H9 (cell line): Measurements from ENCODE around the gene AKR7A2. TPM values are rescaled to one million over a fixed set of nuclear protein-coding genes. Genes with fewer than 3 reads are reported as not detected.

Experiments used
- DNase-seq: peaks from one replicate; pipeline ENCODE4 v3.0.0-alpha.2; 2017
- H2AFZ ChIP-seq: one replicate; pipeline ENCODE4 v1.6.1; 2013; ENCODE audit warnings: mild to moderate bottlenecking, low read length, control low read depth, moderate library complexity
- H2AK5ac ChIP-seq: 2 replicates; pipeline ENCODE4 v1.6.1; 2013; ENCODE audit warnings: low read length, control low read depth, mixed read lengths; ENCODE audit not compliant: insufficient read length
- H2BK120ac ChIP-seq: one replicate; pipeline ENCODE4 v1.6.1; 2013; ENCODE audit warnings: low read depth, mild to moderate bottlenecking, low read length, control low read depth, inconsistent platforms; ENCODE audit not compliant: poor library complexity, severe bottlenecking
- H2BK12ac ChIP-seq: 2 replicates; pipeline ENCODE4 v1.6.1; 2013; ENCODE audit warnings: low read length, control low read depth, mixed read lengths, low read depth; ENCODE audit not compliant: insufficient read length
- H2BK15ac ChIP-seq: 2 replicates; pipeline ENCODE4 v1.6.1; 2013; ENCODE audit warnings: low read depth, low read length, control low read depth
- H2BK20ac ChIP-seq: one replicate; pipeline ENCODE4 v1.6.1; 2013; ENCODE audit warnings: low read depth, mild to moderate bottlenecking, low read length, control low read depth, inconsistent platforms; ENCODE audit not compliant: poor library complexity, severe bottlenecking
- H2BK5ac ChIP-seq: 2 replicates; pipeline ENCODE4 v1.6.1; 2013; ENCODE audit warnings: low read length, control low read depth, mixed read lengths; ENCODE audit not compliant: insufficient read length
- H3K14ac ChIP-seq: 2 replicates; pipeline ENCODE4 v1.6.1; 2013; ENCODE audit warnings: low read length, control low read depth; ENCODE audit not compliant: insufficient read depth
- H3K18ac ChIP-seq: 2 replicates; pipeline ENCODE4 v1.6.1; 2013; ENCODE audit warnings: low read depth, mild to moderate bottlenecking, mixed read lengths, low read length, control low read depth; ENCODE audit not compliant: insufficient read length
- H3K23ac ChIP-seq: 2 replicates; pipeline ENCODE4 v1.6.1; 2013; ENCODE audit warnings: low read length, control low read depth, mixed read lengths, low read depth; ENCODE audit not compliant: insufficient read length
- H3K23me2 ChIP-seq: 2 replicates; pipeline ENCODE4 v1.6.1; 2013; ENCODE audit warnings: low read depth, mild to moderate bottlenecking, mixed read lengths, low read length, control low read depth; ENCODE audit not compliant: insufficient read length, poor library complexity, severe bottlenecking
- H3K27ac ChIP-seq: 2 replicates; pipeline ENCODE4 v1.5.1; 2013; ENCODE audit warnings: low read length, control low read depth, mixed read lengths, low read depth; ENCODE audit not compliant: insufficient read length
- H3K27me3 ChIP-seq: 2 replicates; pipeline ENCODE4 v1.6.1; 2013; ENCODE audit warnings: low read length, control low read depth, inconsistent platforms; ENCODE audit not compliant: insufficient read depth
- H3K4ac ChIP-seq: 2 replicates; pipeline ENCODE4 v1.6.1; 2013; ENCODE audit warnings: low read depth, mild to moderate bottlenecking, control low read depth, inconsistent platforms, low read length, moderate library complexity
- H3K4me1 ChIP-seq: 2 replicates; pipeline ENCODE4 v1.6.1; 2013; ENCODE audit warnings: low read length, control low read depth, inconsistent platforms; ENCODE audit not compliant: insufficient read depth
- H3K4me2 ChIP-seq: 2 replicates; pipeline ENCODE4 v1.6.1; 2013; ENCODE audit warnings: low read length, control low read depth, mixed read lengths; ENCODE audit not compliant: insufficient read length, insufficient read depth
- H3K56ac ChIP-seq: 2 replicates; pipeline ENCODE4 v1.6.1; 2013; ENCODE audit warnings: low read depth, mild to moderate bottlenecking, mixed read lengths, low read length, control low read depth; ENCODE audit not compliant: insufficient read length
- H3K79me1 ChIP-seq: 2 replicates; pipeline ENCODE4 v1.6.1; 2013; ENCODE audit warnings: low read depth, mild to moderate bottlenecking, moderate library complexity, low read length, control low read depth, inconsistent platforms; ENCODE audit not compliant: insufficient read depth, poor library complexity, severe bottlenecking
- H3K79me2 ChIP-seq: 2 replicates; pipeline ENCODE4 v1.6.1; 2013; ENCODE audit warnings: low read length, control low read depth, inconsistent platforms; ENCODE audit not compliant: insufficient read depth
- H3K9ac ChIP-seq: 2 replicates; pipeline ENCODE4 v1.6.1; 2013; ENCODE audit warnings: low read length, control low read depth, mixed read lengths; ENCODE audit not compliant: insufficient read length; ENCODE audit errors: extremely low read depth
- H3K9me3 ChIP-seq: one replicate; pipeline ENCODE4 v1.6.1; 2013; ENCODE audit warnings: low read depth, low read length, inconsistent platforms; ENCODE audit not compliant: control insufficient read depth
- H3T11ph ChIP-seq: one replicate; pipeline ENCODE4 v1.6.1; 2013; ENCODE audit warnings: mild to moderate bottlenecking, low read length, control low read depth, inconsistent platforms
- H4K20me1 ChIP-seq: one replicate; pipeline ENCODE4 v1.6.1; 2013; ENCODE audit not compliant: control insufficient read depth, insufficient read length, insufficient read depth
- H4K5ac ChIP-seq: 2 replicates; pipeline ENCODE4 v1.6.1; 2013; ENCODE audit warnings: low read depth, mild to moderate bottlenecking, mixed read lengths, low read length, control low read depth; ENCODE audit not compliant: insufficient read length
- H4K8ac ChIP-seq: replicated peaks from 2 replicates; pipeline ENCODE4 v1.6.1; 2013; ENCODE audit warnings: low read length, control low read depth, mixed read lengths, low read depth; ENCODE audit not compliant: insufficient read length
- H4K91ac ChIP-seq: 2 replicates; pipeline ENCODE4 v1.6.1; 2013; ENCODE audit warnings: low read depth, mild to moderate bottlenecking, moderate library complexity, mixed read lengths, low read length, control low read depth; ENCODE audit not compliant: insufficient read length
- H3K27ac Mint-ChIP-seq, 3 experiments: 2 replicates in 2 of 3; 3 replicates in 1 of 3; pipeline ENCODE4 v1.8.0; 2020 to 2021; ENCODE audit warnings: mixed read lengths in 3 of 3, mild to moderate bottlenecking in 1 of 3, moderate library complexity in 1 of 3
- H3K27me3 Mint-ChIP-seq: 2 replicates; pipeline ENCODE4 v1.8.0; 2021; ENCODE audit warnings: low read depth, mild to moderate bottlenecking, moderate library complexity, mixed read lengths
- H3K36me3 Mint-ChIP-seq, 3 experiments: 2 replicates in 2 of 3; 3 replicates in 1 of 3; pipeline ENCODE4 v1.8.0; 2020 to 2021; ENCODE audit warnings: low read depth in 3 of 3, mixed read lengths in 3 of 3; ENCODE audit not compliant: insufficient read depth in 1 of 3
- H3K4me1 Mint-ChIP-seq, 2 experiments: 2 replicates each; pipeline ENCODE4 v1.8.0; 2020; ENCODE audit warnings: mixed read lengths in 2 of 2
- H3K4me3 Mint-ChIP-seq, 2 experiments: 2 replicates in 1 of 2; 3 replicates in 1 of 2; pipeline ENCODE4 v1.8.0; 2020 to 2021; ENCODE audit warnings: mild to moderate bottlenecking in 2 of 2, mixed read lengths in 2 of 2, moderate library complexity in 1 of 2
- H3K9me3 Mint-ChIP-seq, 2 experiments: 2 replicates in 1 of 2; 3 replicates in 1 of 2; pipeline ENCODE4 v1.8.0; 2020; ENCODE audit warnings: mild to moderate bottlenecking in 2 of 2, mixed read lengths in 2 of 2, moderate library complexity in 1 of 2
- total RNA-seq: library from RNA; stranded (reverse); gene quantifications from 2 replicates; pipeline ENCODE4 v1.2.1, GENCODE V29; 2021
- TF ChIP-seq, protein P1 (sequence below): fragments of 200-600 bp; sonication (generic); conservative IDR thresholded peaks from 3 replicates; pipeline ENCODE4 v1.8.0; 2021; ENCODE audit warnings: antibody characterized with exemption, mild to moderate bottlenecking

The AKR7A2 gene
- total RNA-seq, 1 experiment from 2014 or later = 50.3 TPM

DNA sequence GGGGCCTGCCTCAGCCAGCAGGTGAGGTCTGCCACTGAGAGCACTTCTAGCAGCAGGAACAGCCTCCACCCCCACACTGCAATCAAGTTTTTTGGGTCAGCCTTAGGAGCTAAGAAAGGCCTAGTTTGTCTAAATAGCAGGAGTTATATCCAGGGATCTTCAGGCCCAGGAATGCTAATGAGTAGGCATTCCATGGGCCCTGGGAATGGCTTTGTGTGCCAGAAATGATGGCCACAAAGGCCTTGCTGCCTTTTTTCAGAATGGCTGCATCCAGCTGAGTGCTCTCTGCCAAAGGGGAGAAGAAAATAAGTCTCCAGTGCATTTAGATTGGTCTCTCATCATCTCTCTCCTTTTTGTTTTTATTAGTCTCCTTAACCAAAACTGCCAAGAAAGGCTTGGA, 57.5 kb downstream of the AKR7A2 start:
- Histone ChIP-seq H4K5ac (no peak overlapping the region), H2BK12ac (no peak overlapping the region), H4K8ac (no peak overlapping the region), H2AK5ac (no peak overlapping the region), H3K56ac (no peak overlapping the region), H3K9me3 (no peaks in the 10 kb centered on the region), H2AFZ (no peak overlapping the region), H3T11ph (no peak overlapping the region), H2BK15ac (no peak overlapping the region), H3K79me1 (peaks cover 8% of the 10 kb centered on the region), H2BK120ac (no peak overlapping the region), H4K91ac (no peak overlapping the region), H3K9ac (no peak overlapping the region), H3K27me3 (no peaks in the 10 kb centered on the region), H4K20me1 (no peaks in the 10 kb centered on the region), H3K23me2 (peaks cover 7% of the 10 kb centered on the region), H3K4me2 (no peak overlapping the region), H3K14ac (no peak overlapping the region), H3K23ac (no peak overlapping the region), H3K18ac (no peak overlapping the region), H3K27ac (no peak overlapping the region), H2BK5ac (no peak overlapping the region), H3K4me1 (peaks cover 4% of the 10 kb centered on the region; the same call in 1 of the 2 replicates), H3K79me2 (peaks cover 45% of the 10 kb centered on the region), H2BK20ac (no peak overlapping the region), H3K4ac (no peak overlapping the region)
- TF ChIP-seq, protein P1, sequence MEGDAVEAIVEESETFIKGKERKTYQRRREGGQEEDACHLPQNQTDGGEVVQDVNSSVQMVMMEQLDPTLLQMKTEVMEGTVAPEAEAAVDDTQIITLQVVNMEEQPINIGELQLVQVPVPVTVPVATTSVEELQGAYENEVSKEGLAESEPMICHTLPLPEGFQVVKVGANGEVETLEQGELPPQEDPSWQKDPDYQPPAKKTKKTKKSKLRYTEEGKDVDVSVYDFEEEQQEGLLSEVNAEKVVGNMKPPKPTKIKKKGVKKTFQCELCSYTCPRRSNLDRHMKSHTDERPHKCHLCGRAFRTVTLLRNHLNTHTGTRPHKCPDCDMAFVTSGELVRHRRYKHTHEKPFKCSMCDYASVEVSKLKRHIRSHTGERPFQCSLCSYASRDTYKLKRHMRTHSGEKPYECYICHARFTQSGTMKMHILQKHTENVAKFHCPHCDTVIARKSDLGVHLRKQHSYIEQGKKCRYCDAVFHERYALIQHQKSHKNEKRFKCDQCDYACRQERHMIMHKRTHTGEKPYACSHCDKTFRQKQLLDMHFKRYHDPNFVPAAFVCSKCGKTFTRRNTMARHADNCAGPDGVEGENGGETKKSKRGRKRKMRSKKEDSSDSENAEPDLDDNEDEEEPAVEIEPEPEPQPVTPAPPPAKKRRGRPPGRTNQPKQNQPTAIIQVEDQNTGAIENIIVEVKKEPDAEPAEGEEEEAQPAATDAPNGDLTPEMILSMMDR = no peak
- Mint-ChIP-seq H3K4me1 (peaks cover 20 to 22% of the 10 kb centered on the region in 2 experiments), H3K27ac (peak overlapping the region in 1 of 3 experiments; percentile 35; a peak in 2 of 7 replicates), H3K27me3 (no peaks in the 10 kb centered on the region), H3K9me3 (no peaks in the 10 kb centered on the region), H3K4me3 (peak overlapping the region in 1 of 2 experiments; percentile 97; a peak in 1 of 5 replicates), H3K36me3 (peaks cover 34 to 60% (median 45%) of the 10 kb centered on the region in 3 experiments; a peak in 6 of 7 replicates)
- DNase-seq = no peak

Other genes starting within 250 kb of the AKR7A2 start
- gene UBR4, start 101.9 kb downstream of the AKR7A2 start, total RNA-seq = 118 and 131 TPM in 2 replicates
- 58.3 and 60.0 TPM in 2 replicates for gene EMC1, start 60.6 kb downstream of the AKR7A2 start, total RNA-seq
- 78.3 and 79.1 TPM in 2 replicates for gene MRTO4, start 60.3 kb downstream of the AKR7A2 start, total RNA-seq
- 0.74 and 0.81 TPM in 2 replicates for gene AKR7A3, start 23.4 kb downstream of the AKR7A2 start, total RNA-seq
- gene SLC66A1, start 182 bp upstream of the AKR7A2 start, total RNA-seq = 22.5 TPM in 2 replicates
- 343 and 348 TPM in 2 replicates for gene CAPZB, start 173.4 kb upstream of the AKR7A2 start, total RNA-seq